ENCODE results near the gene MMP17.

MMP17 gene

DNA sequence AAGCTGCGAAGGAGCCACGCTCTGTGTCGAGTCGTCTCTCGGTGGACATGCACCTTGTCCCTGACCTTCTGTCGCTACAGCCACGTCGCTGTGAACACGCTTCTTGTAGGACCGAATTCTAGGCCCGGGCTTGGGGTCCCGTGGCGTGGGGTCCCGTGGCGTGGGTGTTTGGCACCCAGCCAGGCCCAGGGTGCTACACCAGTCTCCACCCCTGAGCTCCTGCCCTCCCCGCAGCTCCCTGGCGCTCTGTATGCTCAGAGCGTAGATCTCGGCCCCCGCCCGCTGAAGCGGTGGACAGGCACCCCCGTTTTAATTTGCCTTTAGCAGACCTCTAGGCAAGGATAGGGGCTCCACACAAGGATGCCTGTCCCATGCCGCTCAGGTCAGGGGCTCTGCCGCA lies 16.5 kb downstream of the MMP17 start:
- POLR2A ChIA-PET (ENCODE audit: low non-redundant PET), result no interaction called here
- no peak overlapping the region for H3K27ac ChIP-seq
- CTCF ChIA-PET, result interaction anchor here (1.4 kb wide), 1 partner anchor 9 kb away, joined by 7 read pairs; no protein-coding TSS in a partner anchor
- TF ChIP-seq, protein P1, sequence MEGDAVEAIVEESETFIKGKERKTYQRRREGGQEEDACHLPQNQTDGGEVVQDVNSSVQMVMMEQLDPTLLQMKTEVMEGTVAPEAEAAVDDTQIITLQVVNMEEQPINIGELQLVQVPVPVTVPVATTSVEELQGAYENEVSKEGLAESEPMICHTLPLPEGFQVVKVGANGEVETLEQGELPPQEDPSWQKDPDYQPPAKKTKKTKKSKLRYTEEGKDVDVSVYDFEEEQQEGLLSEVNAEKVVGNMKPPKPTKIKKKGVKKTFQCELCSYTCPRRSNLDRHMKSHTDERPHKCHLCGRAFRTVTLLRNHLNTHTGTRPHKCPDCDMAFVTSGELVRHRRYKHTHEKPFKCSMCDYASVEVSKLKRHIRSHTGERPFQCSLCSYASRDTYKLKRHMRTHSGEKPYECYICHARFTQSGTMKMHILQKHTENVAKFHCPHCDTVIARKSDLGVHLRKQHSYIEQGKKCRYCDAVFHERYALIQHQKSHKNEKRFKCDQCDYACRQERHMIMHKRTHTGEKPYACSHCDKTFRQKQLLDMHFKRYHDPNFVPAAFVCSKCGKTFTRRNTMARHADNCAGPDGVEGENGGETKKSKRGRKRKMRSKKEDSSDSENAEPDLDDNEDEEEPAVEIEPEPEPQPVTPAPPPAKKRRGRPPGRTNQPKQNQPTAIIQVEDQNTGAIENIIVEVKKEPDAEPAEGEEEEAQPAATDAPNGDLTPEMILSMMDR (conservative IDR thresholded peaks at IDR 0.05; ENCODE audit: low read depth), result no peak
- DNase-seq (ENCODE audit: low spot score), result no peak

GRCh38 chr12:131845121-131845520 lies 16.9 kb downstream of the MMP17 start:
- H3K27ac ChIP-seq, result no peak overlapping the region
- ChIA-PET CTCF (interaction anchor here (1.4 kb wide), 1 partner anchor 9 kb away, joined by 7 read pairs; no protein-coding TSS in a partner anchor), POLR2A (ENCODE audit: low non-redundant PET) (no interaction called here)
- DNase-seq (ENCODE audit: low spot score), result no peak
- TF ChIP-seq, protein P1 (conservative IDR thresholded peaks at IDR 0.05; ENCODE audit: low read depth), result no peak

DNA sequence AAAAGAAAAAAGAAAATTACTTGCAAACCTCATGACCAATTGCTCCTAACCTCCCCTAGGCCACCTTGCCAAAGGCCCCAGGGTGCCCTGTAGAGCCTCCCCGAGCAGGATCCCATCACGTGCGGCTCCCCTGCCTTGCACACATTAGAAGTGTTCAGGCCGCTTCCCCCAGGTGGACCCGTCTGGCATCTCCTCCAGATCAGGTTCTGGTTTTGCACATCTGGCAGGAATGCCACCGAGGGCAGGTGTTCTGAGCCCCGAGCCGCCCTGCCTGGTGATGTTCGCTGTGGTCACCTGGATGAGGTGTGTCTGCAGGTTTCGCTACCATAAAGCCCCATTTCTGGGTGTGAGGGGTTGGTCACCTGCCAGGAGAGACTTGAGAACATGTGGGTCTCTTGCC lies 19.3 kb downstream of the MMP17 start:
- TF ChIP-seq, protein P1 (conservative IDR thresholded peaks at IDR 0.05; ENCODE audit: low read depth), result no peak
- no peak overlapping the region for H3K27ac ChIP-seq
- ChIA-PET CTCF (no interaction called here), POLR2A (ENCODE audit: low non-redundant PET) (no interaction called here)
- no peak for DNase-seq (ENCODE audit: low spot score)

DNA sequence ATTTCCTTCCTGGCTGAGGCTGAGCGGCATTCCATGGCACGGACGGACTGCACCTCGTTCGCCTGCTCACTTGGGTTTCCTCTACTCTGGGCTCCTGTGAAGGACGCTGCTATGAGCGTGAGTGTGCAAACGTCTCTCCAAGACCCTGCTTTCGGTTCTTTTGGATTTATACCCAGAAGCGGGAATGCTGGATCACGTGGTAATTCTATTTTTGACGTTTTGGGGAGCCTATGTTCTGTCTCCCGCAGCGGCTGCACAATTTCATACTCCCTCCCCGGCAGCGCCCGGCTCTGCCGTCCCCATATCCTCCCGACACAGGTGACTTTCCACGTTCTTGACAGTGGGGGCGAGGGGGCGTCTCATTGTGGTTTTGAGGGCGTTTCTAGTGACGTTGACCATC lies 20.6 kb downstream of the MMP17 start:
- ChIA-PET POLR2A (ENCODE audit: low non-redundant PET) (no interaction called here), CTCF (no interaction called here)
- H3K27ac ChIP-seq, result no peak overlapping the region
- TF ChIP-seq, protein P1 (conservative IDR thresholded peaks at IDR 0.05; ENCODE audit: low read depth), result no peak
- DNase-seq (ENCODE audit: low spot score), result no peak

GRCh38 chr12:131849700-131850553 lies 21.7 kb downstream of the MMP17 start:
- TF ChIP-seq, protein P1 (conservative IDR thresholded peaks at IDR 0.05; ENCODE audit: low read depth), result no peak
- no peak for DNase-seq (ENCODE audit: low spot score)
- H3K27ac ChIP-seq, result no peak overlapping the region
- ChIA-PET POLR2A (ENCODE audit: low non-redundant PET) (no interaction called here), CTCF (no interaction called here)

DNA sequence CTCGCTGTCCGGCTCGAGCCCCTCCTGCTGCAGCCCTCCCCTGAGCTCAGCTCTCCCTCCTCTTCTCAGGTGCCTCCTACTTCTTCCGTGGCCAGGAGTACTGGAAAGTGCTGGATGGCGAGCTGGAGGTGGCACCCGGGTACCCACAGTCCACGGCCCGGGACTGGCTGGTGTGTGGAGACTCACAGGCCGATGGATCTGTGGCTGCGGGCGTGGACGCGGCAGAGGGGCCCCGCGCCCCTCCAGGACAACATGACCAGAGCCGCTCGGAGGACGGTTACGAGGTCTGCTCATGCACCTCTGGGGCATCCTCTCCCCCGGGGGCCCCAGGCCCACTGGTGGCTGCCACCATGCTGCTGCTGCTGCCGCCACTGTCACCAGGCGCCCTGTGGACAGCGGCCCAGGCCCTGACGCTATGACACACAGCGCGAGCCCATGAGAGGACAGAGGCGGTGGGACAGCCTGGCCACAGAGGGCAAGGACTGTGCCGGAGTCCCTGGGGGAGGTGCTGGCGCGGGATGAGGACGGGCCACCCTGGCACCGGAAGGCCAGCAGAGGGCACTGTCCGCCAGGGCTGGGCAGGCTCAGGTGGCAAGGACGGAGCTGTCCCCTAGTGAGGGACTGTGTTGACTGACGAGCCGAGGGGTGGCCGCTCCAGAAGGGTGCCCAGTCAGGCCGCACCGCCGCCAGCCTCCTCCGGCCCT lies 22.8 kb downstream of the MMP17 start:
- DNase-seq (ENCODE audit: low spot score), result no peak
- TF ChIP-seq, protein P1 (conservative IDR thresholded peaks at IDR 0.05; ENCODE audit: low read depth), result peak; percentile 64
- no peak overlapping the region for H3K27ac ChIP-seq
- POLR2A ChIA-PET (ENCODE audit: low non-redundant PET), result no interaction called here
- CTCF ChIA-PET, result interaction anchor here (0.6 to 1.4 kb wide), 5 partner anchors 55 to 1084 kb away, joined by 3 to 10 read pairs (median 3); partner anchors contain the start of gene EP400

Data from RWPE1 (cell line).